ENCODE data around the gene POLR2F.

Gene POLR2F

GRCh38 chr22:37982938-37983859 lies 29.7 kb downstream of the POLR2F start:
- DNase-seq = no peak

- DNase-seq = no peak
Measured at GRCh38 chr22:37983860-37984791, 30.6 kb downstream of the POLR2F start, which contains the start of gene SOX10. SOX10 (minus strand) TSS chr22:37984555; CDS start chr22:37983784, 771 bp downstream.

- DNase-seq = no peak
Measured at GRCh38 chr22:37985050-37985585, 31.6 kb downstream of the POLR2F start.

- no peak for DNase-seq
Measured at GRCh38 chr22:37985751-37986281, 32.3 kb downstream of the POLR2F start.

GRCh38 chr22:37986371-37986770 lies 32.9 kb downstream of the POLR2F start:
- DNase-seq = no peak

GRCh38 chr22:37989146-37990045 lies 35.9 kb downstream of the POLR2F start:
- no peak for DNase-seq

- DNase-seq = no peak
Measured at GRCh38 chr22:37990301-37990700, 36.8 kb downstream of the POLR2F start.

- DNase-seq = no peak
Measured at GRCh38 chr22:37990862-37991261, 37.4 kb downstream of the POLR2F start.

- DNase-seq = no peak
Measured at GRCh38 chr22:37991731-37992442, 38.4 kb downstream of the POLR2F start.

GRCh38 chr22:37994049-37994448 lies 40.5 kb downstream of the POLR2F start:
- DNase-seq = no peak

GRCh38 chr22:37994982-37995381 lies 41.5 kb downstream of the POLR2F start:
- no peak for DNase-seq

GRCh38 chr22:37995460-37995859 lies 42.0 kb downstream of the POLR2F start:
- no peak for DNase-seq

GRCh38 chr22:37996079-37996478 lies 42.6 kb downstream of the POLR2F start:
- DNase-seq = no peak

- DNase-seq = no peak
Measured at GRCh38 chr22:37996515-37997246, 43.2 kb downstream of the POLR2F start.

- DNase-seq = no peak
Measured at GRCh38 chr22:37998543-37998942, 45.0 kb downstream of the POLR2F start.

- DNase-seq = no peak
Measured at GRCh38 chr22:37999236-37999635, 45.7 kb downstream of the POLR2F start.

- DNase-seq = no peak
Measured at GRCh38 chr22:37999640-38000272, 46.3 kb downstream of the POLR2F start.

GRCh38 chr22:38005943-38006342 lies 52.4 kb downstream of the POLR2F start:
- no peak for DNase-seq

GRCh38 chr22:38006906-38007305 lies 53.4 kb downstream of the POLR2F start:
- DNase-seq = no peak

- no peak for DNase-seq
Measured at GRCh38 chr22:38007330-38007902, 53.9 kb downstream of the POLR2F start.
